Stimulated activated CD4-positive, alpha-beta T cell treated with anti-CD3 and anti-CD28 coated beads, Interleukin-2, amount 100 ng/mL, for 4 hours (primary cell): ENCODE measurements around the gene KRTAP1-1.
"Not testable (repeated sequence)": the region's sequence is repeated elsewhere in the genome, so short reads cannot be mapped to it uniquely, and the experiment has no call there.

Experiments
- DNase-seq: peaks from one replicate; pipeline ENCODE4 v3.0.0-alpha.2; 2020; ENCODE audit warnings: low read depth

KRTAP1-1 gene

GRCh38 chr17:41012326-41013120 is 28.7 kb downstream of the KRTAP1-1 start:
- DNase-seq, result no peak

DNA sequence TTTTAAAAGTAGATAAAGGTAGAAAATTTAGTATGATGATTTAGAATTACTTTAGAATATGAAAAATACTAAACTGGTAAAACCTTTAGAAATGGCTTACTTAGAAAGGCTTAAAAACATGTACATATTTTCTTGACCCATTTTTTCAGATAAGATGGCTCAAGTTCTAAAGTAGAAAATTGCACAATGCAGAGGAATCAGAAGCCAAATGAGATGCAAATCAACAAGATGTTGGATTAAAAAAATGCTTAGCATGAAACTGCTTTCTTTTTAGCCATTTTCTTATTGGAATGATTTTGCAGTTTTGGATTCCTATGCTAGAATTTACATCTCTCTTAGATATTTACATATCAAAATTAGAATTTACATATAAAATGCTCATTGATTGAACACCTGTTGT is 30.8 kb downstream of the KRTAP1-1 start:
- no peak for DNase-seq

DNA sequence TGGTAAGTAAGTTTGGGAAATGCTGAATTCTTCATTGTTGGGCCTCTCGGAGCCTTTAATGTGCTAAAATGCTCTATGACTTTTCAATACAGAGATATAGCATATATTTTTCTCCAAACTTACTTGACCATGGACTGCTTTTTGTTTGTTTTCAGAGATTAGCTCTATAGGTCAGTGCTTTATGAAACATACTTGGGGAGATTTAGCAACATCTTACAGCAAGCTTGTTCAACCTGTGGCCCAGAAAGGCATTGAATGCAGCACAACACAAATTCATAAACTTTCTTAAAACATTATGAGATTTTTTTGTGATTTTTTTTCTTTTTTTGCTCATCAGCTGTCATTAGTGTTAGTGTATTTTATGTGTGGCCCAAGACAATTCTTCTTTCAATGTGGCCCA is 31.3 kb downstream of the KRTAP1-1 start:
- DNase-seq, result no peak

DNA sequence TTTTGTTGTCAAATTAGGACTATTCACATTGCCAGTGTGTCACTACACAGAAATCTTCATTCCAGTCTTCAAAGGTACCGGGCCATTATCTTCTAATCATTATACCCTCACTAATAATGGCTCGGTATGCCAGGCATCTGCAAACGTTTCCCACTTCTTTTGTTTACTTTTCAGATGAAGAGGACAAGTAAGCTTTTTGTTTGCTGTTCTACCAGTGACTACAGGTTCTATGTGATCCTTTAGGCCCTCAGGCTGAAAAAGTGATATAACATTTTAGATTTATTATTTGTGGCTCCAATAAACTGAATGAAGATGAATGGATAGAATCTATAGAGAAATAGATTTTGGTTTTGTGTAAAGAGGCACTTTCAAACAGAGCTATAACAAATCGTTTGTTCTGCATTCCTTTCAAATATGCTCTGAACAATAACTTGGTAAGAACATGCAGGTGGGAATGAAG is 31.9 kb downstream of the KRTAP1-1 start:
- DNase-seq, result no peak

DNA sequence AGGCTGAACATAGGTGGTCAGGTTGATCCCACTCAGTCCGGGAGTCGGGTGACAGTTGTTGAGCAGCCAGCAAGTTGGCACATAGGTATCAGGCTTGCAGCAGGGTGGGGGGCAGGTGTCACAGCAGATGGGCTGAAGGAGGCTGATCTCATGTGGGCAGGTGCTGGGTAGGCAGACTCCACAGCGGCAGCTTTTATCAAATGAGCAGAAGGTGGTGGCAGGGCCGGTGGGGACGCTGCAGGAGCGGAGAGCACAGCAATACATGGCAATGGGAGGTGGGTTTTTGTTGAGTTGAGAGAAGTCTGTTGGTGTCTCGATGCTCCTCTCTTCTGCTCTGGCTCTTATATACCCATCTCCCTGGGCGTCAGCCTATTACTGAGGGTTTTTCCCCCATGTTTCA is 32.4 kb downstream of the KRTAP1-1 start, which contains the start of gene KRTAP3-1:
Gene KRTAP3-1, minus strand, starts transcription at position 318 of the 400 bp plus-strand sequence. Its CDS starts 54 bp downstream, at position 264.
- no peak for DNase-seq

GRCh38 chr17:41004397-41004796 is 36.9 kb downstream of the KRTAP1-1 start:
- no peak for DNase-seq

GRCh38 chr17:41003926-41004325 is 37.3 kb downstream of the KRTAP1-1 start:
- no peak for DNase-seq

GRCh38 chr17:41002814-41003213 is 38.4 kb downstream of the KRTAP1-1 start:
- DNase-seq, result no peak

DNA sequence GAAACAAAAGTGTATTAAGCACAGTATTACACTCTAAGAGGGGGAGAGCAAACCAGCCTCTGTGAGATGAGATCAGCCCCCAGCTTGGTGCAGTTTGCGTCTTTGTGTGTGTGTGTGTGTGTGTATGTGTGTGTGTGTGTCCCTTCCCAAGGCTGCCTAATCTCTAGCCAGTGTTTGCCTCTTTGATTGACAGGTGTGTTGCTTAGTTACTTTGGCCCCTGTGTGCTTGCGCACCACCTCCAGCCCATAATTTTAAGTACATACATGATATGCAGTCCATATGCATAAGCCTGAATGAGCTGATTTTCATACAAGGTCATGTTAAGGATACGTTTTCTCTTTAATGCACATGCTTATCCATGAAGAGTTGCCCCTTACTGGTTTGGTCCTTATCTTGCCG is 39.5 kb downstream of the KRTAP1-1 start:
- DNase-seq, result no peak

GRCh38 chr17:40999563-40999962 is 41.7 kb downstream of the KRTAP1-1 start, which contains the start of gene KRTAP3-2:
Gene KRTAP3-2, minus strand, starts transcription at chr17:40999906. Its CDS starts 53 bp downstream, at chr17:40999853.
- DNase-seq, result not testable (repeated sequence)

GRCh38 chr17:40997361-40997760 is 43.9 kb downstream of the KRTAP1-1 start:
- no peak for DNase-seq

DNA sequence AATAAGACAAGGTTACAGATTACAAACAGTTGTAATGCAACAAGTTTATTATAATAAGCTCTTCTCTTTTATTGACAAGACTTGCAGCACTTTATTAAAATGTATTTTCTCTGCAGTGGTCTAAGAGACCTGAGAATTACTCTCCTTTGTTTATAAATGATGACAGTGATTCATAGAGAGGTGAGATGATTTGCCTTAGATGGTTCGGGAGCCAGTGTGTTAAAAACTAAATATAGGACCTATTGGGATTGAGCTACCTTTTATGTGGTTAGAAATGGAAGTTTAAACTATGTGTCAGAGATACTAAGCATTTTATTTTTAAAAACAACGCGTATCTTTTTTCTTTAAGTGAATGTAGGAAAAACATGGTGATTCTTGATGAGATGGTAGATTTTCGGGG is 44.4 kb downstream of the KRTAP1-1 start:
- no peak for DNase-seq

DNA sequence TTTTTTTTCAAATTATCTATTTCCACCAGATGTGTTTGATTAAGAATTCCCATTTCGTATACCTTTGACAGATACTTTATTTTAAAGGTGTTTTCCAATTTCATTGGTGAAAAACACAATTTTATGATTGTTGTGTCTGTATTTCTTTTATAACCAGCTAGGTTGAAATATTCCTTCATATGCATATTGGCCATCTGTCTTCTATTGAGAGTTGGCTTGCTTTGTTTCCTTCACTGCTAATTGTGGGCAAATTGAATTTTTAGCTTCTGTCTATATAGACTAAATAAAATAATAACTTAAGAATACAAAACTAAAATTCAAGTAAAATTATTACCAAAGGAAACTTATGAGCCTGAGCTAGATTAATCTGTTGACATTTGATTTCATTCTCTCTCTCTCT is 46.1 kb downstream of the KRTAP1-1 start:
- no peak for DNase-seq

DNA sequence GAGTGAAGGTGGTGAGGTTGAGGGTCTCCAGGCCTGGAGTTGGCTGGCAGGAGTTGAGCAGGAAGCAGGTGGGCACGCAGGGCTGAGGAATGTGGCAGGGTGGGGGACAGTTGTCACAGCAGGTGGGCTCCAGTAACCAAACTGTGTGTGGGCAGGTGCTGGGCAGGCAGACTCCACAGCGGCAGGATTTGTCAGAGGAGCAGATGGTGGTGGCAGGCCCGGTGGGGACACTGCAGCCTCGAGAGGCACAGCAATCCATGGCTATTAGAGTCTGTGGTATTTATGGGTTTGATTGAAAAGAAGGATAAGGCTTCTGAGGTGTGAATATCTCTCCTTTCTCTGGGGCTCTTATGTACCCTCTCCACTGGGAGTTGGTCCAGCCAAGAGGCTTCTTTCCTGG is 47.4 kb downstream of the KRTAP1-1 start, which contains the start of gene KRTAP3-3:
Gene KRTAP3-3, minus strand, starts transcription at position 326 of the 400 bp plus-strand sequence. Its CDS starts 67 bp downstream, at position 259.
- DNase-seq, result no peak

- DNase-seq, result no peak
These were observed 48.2 kb downstream of the KRTAP1-1 start for GRCh38 chr17:40993084-40993483.

DNA sequence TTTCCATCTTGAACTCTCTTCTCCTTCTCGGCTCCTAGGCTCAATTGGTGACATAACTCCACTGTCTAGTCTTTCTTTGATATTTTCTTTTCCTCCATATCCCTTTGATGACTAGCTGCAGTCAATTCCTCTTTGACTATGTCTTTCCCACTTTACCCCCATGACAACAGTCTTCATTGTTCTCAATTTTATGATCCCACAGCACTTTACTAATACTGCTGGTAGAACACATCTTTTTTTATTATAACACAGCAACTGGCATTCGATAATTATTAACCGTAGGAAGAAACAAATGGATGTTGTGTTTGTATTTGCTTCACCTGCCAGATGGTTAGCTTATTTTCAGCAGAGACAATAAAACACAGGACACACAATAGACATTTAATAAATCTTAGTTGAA is 48.6 kb downstream of the KRTAP1-1 start:
- DNase-seq, result no peak
